ENCODE data around the gene GALNT10. TPM values are rescaled to one million over a fixed set of nuclear protein-coding genes. Genes with fewer than 3 reads are reported as not detected.

Gene GALNT10
- polyA plus RNA-seq, 1 of the 3 experiments (the other 2 are of a cell fraction): 56.3 TPM

- Histone ChIP-seq H3K79me2 (ENCODE audit: insufficient read depth) (peaks cover 73% of the 10 kb centered on the region), H3K9me3 (no peaks in the 10 kb centered on the region), H3K4me3 (ENCODE audit: low read depth in 2 of 2, low read length in 1 of 2) (no peak overlapping the region), H3K4me1 (ENCODE audit: control insufficient read depth in 1 of 2, insufficient read depth in 2 of 2, low read depth in 1 of 2, low read length in 1 of 2) (peaks cover 10 to 28% of the 10 kb centered on the region in 2 experiments), H3K27me3 (ENCODE audit: insufficient read depth) (no peaks in the 10 kb centered on the region), H4K20me1 (ENCODE audit: insufficient read depth) (0 out of 2 replicates have a peak, but pooled peaks cover 3% of the 10 kb centered on the region), H3F3A (replicated peaks; ENCODE audit: insufficient read depth) (peaks cover 43% of the 10 kb centered on the region), H3K27ac (ENCODE audit: low read depth in 2 of 2, low read length in 1 of 2) (peak overlapping the region; percentile 45 to 53; a peak in 2 of 4 replicates), H3K9ac (no peak overlapping the region), H3K4me2 (0 out of 2 replicates have a peak overlapping the region, but pooled peaks have one; percentile 45), H3K36me3 (replicated peaks in 1 of 2; ENCODE audit: control insufficient read depth in 1 of 2, insufficient read depth in 2 of 2, low read length in 1 of 2) (peaks cover 6 to 18% of the 10 kb centered on the region in 2 experiments), H2AFZ (ENCODE audit: low read depth) (no peak overlapping the region), H3K9me2 (no peaks in the 10 kb centered on the region)
- ChIA-PET POLR2A (no interaction called here), CTCF (interaction anchor here (0.9 to 1.6 kb wide), 3 partner anchors 10 to 127 kb away, joined by 3 read pairs; no protein-coding TSS in a partner anchor)
- 88% methylated on average over 3 of the region's 3 CpGs for WGBS (ENCODE audit: low lambda C conversion rate)
- TF ChIP-seq TEAD4 (IDR thresholded peaks at IDR 0.05; ENCODE audit: borderline replicate concordance, insufficient read depth): no peak
- TF ChIP-seq GATA2 (CRISPR knock-in tag; IDR thresholded peaks at IDR 0.05): peak; percentile 71
- TF ChIP-seq, protein P1, sequence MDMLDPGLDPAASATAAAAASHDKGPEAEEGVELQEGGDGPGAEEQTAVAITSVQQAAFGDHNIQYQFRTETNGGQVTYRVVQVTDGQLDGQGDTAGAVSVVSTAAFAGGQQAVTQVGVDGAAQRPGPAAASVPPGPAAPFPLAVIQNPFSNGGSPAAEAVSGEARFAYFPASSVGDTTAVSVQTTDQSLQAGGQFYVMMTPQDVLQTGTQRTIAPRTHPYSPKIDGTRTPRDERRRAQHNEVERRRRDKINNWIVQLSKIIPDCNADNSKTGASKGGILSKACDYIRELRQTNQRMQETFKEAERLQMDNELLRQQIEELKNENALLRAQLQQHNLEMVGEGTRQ (IDR thresholded peaks at IDR 0.05; ENCODE audit: borderline replicate concordance, low read depth, low read length): no peak
- no peak for TF ChIP-seq NRF1 (IDR thresholded peaks at IDR 0.05; ENCODE audit: low read depth, low read length)
- TF ChIP-seq RAD21 (IDR thresholded peaks at IDR 0.05; ENCODE audit: low read length): no peak
- TF ChIP-seq IRF3 (IDR thresholded peaks at IDR 0.05; ENCODE audit: low read depth, low read length): no peak
- TF ChIP-seq FOSL2 (IDR thresholded peaks at IDR 0.05; ENCODE audit: borderline replicate concordance, low read depth): no peak
- TF ChIP-seq RCOR1 (IDR thresholded peaks at IDR 0.05; ENCODE audit: low read length): peak; percentile 34; the same call in 1 of the 2 replicates
- TF ChIP-seq FOXM1 (IDR thresholded peaks at IDR 0.05; ENCODE audit: low read depth): no peak
- TF ChIP-seq, protein P2, sequence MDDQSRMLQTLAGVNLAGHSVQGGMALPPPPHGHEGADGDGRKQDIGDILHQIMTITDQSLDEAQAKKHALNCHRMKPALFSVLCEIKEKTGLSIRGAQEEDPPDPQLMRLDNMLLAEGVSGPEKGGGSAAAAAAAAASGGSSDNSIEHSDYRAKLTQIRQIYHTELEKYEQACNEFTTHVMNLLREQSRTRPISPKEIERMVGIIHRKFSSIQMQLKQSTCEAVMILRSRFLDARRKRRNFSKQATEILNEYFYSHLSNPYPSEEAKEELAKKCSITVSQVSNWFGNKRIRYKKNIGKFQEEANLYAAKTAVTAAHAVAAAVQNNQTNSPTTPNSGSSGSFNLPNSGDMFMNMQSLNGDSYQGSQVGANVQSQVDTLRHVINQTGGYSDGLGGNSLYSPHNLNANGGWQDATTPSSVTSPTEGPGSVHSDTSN (IDR thresholded peaks at IDR 0.05): no peak
- TF ChIP-seq ELF1 (IDR thresholded peaks at IDR 0.05): no peak
- no peak for TF ChIP-seq NFIC (IDR thresholded peaks at IDR 0.05; ENCODE audit: borderline replicate concordance)
- TF ChIP-seq GABPA (IDR thresholded peaks at IDR 0.05; ENCODE audit: low read depth): no peak
- TF ChIP-seq MEF2A (IDR thresholded peaks at IDR 0.05; ENCODE audit: borderline replicate concordance, low read depth): no peak
- TF ChIP-seq CTCF (IDR thresholded peaks at IDR 0.05): no peak
- peak in 1 of 2 experiments; percentile 13; a peak in 1 of 4 replicates for TF ChIP-seq EP300 (IDR thresholded peaks at IDR 0.05; ENCODE audit: borderline replicate concordance in 1 of 2, low read depth in 1 of 2, low read length in 1 of 2)
- TF ChIP-seq TCF12 (IDR thresholded peaks at IDR 0.05): no peak
- TF ChIP-seq FOXJ3 (CRISPR knock-in tag; IDR thresholded peaks at IDR 0.05): no peak
- TF ChIP-seq, protein P3, sequence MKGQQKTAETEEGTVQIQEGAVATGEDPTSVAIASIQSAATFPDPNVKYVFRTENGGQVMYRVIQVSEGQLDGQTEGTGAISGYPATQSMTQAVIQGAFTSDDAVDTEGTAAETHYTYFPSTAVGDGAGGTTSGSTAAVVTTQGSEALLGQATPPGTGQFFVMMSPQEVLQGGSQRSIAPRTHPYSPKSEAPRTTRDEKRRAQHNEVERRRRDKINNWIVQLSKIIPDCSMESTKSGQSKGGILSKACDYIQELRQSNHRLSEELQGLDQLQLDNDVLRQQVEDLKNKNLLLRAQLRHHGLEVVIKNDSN (IDR thresholded peaks at IDR 0.05; ENCODE audit: borderline replicate concordance, low read depth): no peak
- no peak for TF ChIP-seq YY1 (IDR thresholded peaks at IDR 0.05; ENCODE audit: low read depth)
- no peak for DNase-seq
These were observed 121.5 kb downstream of the GALNT10 start for GRCh38 chr5:154312000-154312399.
